SK-N-SH treated with all-trans-retinoic acid at 6 μM for 48 hours (cell line): Measurements from ENCODE around the gene CSHL1.

ENCODE experiments used
- ATAC-seq: fragments of 200-7000 bp; cut with Tn5 transposase; 3 replicates; pipeline ENCODE4 v1.9.1; 2020; ENCODE audit warnings: mild to moderate bottlenecking, moderate library complexity
- ARNTL ChIP-seq: fragments of 450-650 bp; formaldehyde crosslinking; IDR thresholded peaks from 2 replicates; pipeline ENCODE4 v1.5.0; 2020; ENCODE audit warnings: low read depth, mild to moderate bottlenecking, moderate library complexity, borderline replicate concordance
- BACH2 ChIP-seq: fragments of 250-450 bp; sonication (Bioruptor Pico); IDR thresholded peaks from 2 replicates; pipeline ENCODE4 v1.9.0; 2021; ENCODE audit warnings: mild to moderate bottlenecking, borderline replicate concordance
- CREB5 ChIP-seq: fragments of 250-450 bp; sonication (Bioruptor Pico); IDR thresholded peaks from 2 replicates; pipeline ENCODE4 v1.5.1; 2020; ENCODE audit warnings: low read depth, mild to moderate bottlenecking, moderate library complexity
- CSDC2 ChIP-seq: fragments of 250-450 bp; sonication (Bioruptor Pico); IDR thresholded peaks from 2 replicates; pipeline ENCODE4 v1.5.0; 2020; ENCODE audit warnings: mild to moderate bottlenecking, moderate library complexity
- CSRNP3 ChIP-seq: fragments of 250-450 bp; sonication (Bioruptor Pico); IDR thresholded peaks from 2 replicates; pipeline ENCODE4 v1.5.1; 2021; ENCODE audit warnings: mild to moderate bottlenecking, moderate library complexity
- ESRRG ChIP-seq: fragments of 250-450 bp; sonication (Bioruptor Pico); IDR thresholded peaks from 2 replicates; pipeline ENCODE4 v1.6.1; 2021; ENCODE audit warnings: mild to moderate bottlenecking
- GLIS3 ChIP-seq: fragments of 250-450 bp; sonication (Bioruptor Pico); IDR thresholded peaks from 2 replicates; pipeline ENCODE4 v1.5.0; 2020; ENCODE audit warnings: mild to moderate bottlenecking, moderate library complexity
- ISL1 ChIP-seq: fragments of 250-450 bp; sonication (Bioruptor Pico); IDR thresholded peaks from 2 replicates; pipeline ENCODE4 v2.1.2; 2022; ENCODE audit warnings: mild to moderate bottlenecking, moderate library complexity
- OSR1 ChIP-seq: fragments of 250-450 bp; sonication (Bioruptor Pico); IDR thresholded peaks from 2 replicates; pipeline ENCODE4 v1.8.0; 2022; ENCODE audit warnings: moderate library complexity, mild to moderate bottlenecking, inconsistent platforms
- PATZ1 ChIP-seq: fragments of 250-450 bp; sonication (Bioruptor Pico); IDR thresholded peaks from 2 replicates; pipeline ENCODE4 v1.8.0; 2020; ENCODE audit warnings: mild to moderate bottlenecking, moderate library complexity, borderline replicate concordance
- PPARA ChIP-seq: fragments of 250-450 bp; sonication (Bioruptor Pico); IDR thresholded peaks from 2 replicates; pipeline ENCODE4 v1.5.0; 2020; ENCODE audit warnings: mild to moderate bottlenecking, borderline replicate concordance
- RARB ChIP-seq: fragments of 250-450 bp; sonication (Bioruptor Pico); IDR thresholded peaks from 2 replicates; pipeline ENCODE4 v1.8.0; 2021; ENCODE audit warnings: mild to moderate bottlenecking, moderate library complexity
- SNAI2 ChIP-seq: fragments of 250-450 bp; sonication (Bioruptor Pico); IDR thresholded peaks from 2 replicates; pipeline ENCODE4 v1.5.0; 2020; ENCODE audit warnings: mild to moderate bottlenecking, moderate library complexity
- TCF4 ChIP-seq: fragments of 250-450 bp; sonication (Bioruptor Pico); IDR thresholded peaks from 2 replicates; pipeline ENCODE4 v1.8.0; 2021; ENCODE audit warnings: mild to moderate bottlenecking, moderate library complexity, borderline replicate concordance
- TOX ChIP-seq: fragments of 250-450 bp; sonication (Bioruptor Pico); IDR thresholded peaks from 2 replicates; pipeline ENCODE4 v1.8.0; 2021; ENCODE audit warnings: mild to moderate bottlenecking, moderate library complexity, borderline replicate concordance
- ZC3H10 ChIP-seq: fragments of 250-450 bp; sonication (Bioruptor Pico); IDR thresholded peaks from 2 replicates; pipeline ENCODE4 v1.5.1; 2021; ENCODE audit warnings: mild to moderate bottlenecking, moderate library complexity
- ZFP3 ChIP-seq: fragments of 250-450 bp; sonication (Bioruptor Pico); IDR thresholded peaks from 2 replicates; pipeline ENCODE4 v1.5.0; 2020; ENCODE audit warnings: mild to moderate bottlenecking, moderate library complexity
- ZFP30 ChIP-seq: fragments of 450-650 bp; formaldehyde crosslinking; IDR thresholded peaks from 2 replicates; pipeline ENCODE4 v1.5.0; 2022; ENCODE audit warnings: mild to moderate bottlenecking, moderate library complexity
- ZNF565 ChIP-seq: fragments of 450-650 bp; formaldehyde crosslinking; conservative IDR thresholded peaks from 2 replicates; pipeline ENCODE4 v1.5.0; 2020; ENCODE audit warnings: low read depth, mild to moderate bottlenecking, moderate library complexity
- ZNF70 ChIP-seq: fragments of 450-650 bp; formaldehyde crosslinking; IDR thresholded peaks from 2 replicates; pipeline ENCODE4 v1.5.0; 2020; ENCODE audit warnings: mild to moderate bottlenecking, moderate library complexity
- ZNF8 ChIP-seq: fragments of 450-650 bp; formaldehyde crosslinking; IDR thresholded peaks from 2 replicates; pipeline ENCODE4 v1.5.0; 2020; ENCODE audit warnings: mild to moderate bottlenecking, moderate library complexity

CSHL1 gene

GRCh38 chr17:63928172-63928666 lies 17.2 kb upstream of the CSHL1 start:
- ATAC-seq: no peak
- TF ChIP-seq GLIS3 (CRISPR knock-in tag) (no peak), TCF4 (CRISPR knock-in tag) (no peak), TOX (CRISPR knock-in tag) (no peak), ZNF565 (no peak), ZFP30 (CRISPR knock-in tag) (no peak), PATZ1 (CRISPR knock-in tag) (no peak), ZNF70 (CRISPR knock-in tag) (no peak), RARB (CRISPR knock-in tag) (no peak), CSDC2 (CRISPR knock-in tag) (no peak), BACH2 (CRISPR knock-in tag) (no peak), ISL1 (no peak), CSRNP3 (CRISPR knock-in tag) (no peak), OSR1 (CRISPR knock-in tag) (no peak), CREB5 (CRISPR knock-in tag) (no peak), ARNTL (no peak), ZC3H10 (CRISPR knock-in tag) (no peak), PPARA (CRISPR knock-in tag) (no peak)
- TF ChIP-seq, all 23 proteins: peak for 0

GRCh38 chr17:63927464-63928171 lies 16.6 kb upstream of the CSHL1 start:
- TF ChIP-seq BACH2 (CRISPR knock-in tag) (no peak), ISL1 (no peak), ZFP30 (CRISPR knock-in tag) (no peak), SNAI2 (CRISPR knock-in tag) (no peak), ZNF565 (no peak), OSR1 (CRISPR knock-in tag) (no peak), CSDC2 (CRISPR knock-in tag) (no peak), GLIS3 (CRISPR knock-in tag) (no peak), RARB (CRISPR knock-in tag) (no peak), ARNTL (no peak), ZNF8 (CRISPR knock-in tag) (no peak), ZNF70 (CRISPR knock-in tag) (no peak), PATZ1 (CRISPR knock-in tag) (no peak), ZC3H10 (CRISPR knock-in tag) (no peak), CREB5 (CRISPR knock-in tag) (no peak), ESRRG (CRISPR knock-in tag) (no peak), PPARA (CRISPR knock-in tag) (no peak), CSRNP3 (CRISPR knock-in tag) (no peak), ZFP3 (no peak)
- no peak for ATAC-seq
